MV-4-11 (cell line): ENCODE data around the gene ALOXE3.

ENCODE experiments used
- DNase-seq: peaks from one replicate; lab custom pipeline; 2025; lab: John Stamatoyannopoulos, UW

Gene ALOXE3

GRCh38 chr17:8141741-8142140, 23.4 kb upstream of the ALOXE3 start:
- DNase-seq: no peak

GRCh38 chr17:8141045-8141444, 22.7 kb upstream of the ALOXE3 start:
- DNase-seq: no peak

DNA sequence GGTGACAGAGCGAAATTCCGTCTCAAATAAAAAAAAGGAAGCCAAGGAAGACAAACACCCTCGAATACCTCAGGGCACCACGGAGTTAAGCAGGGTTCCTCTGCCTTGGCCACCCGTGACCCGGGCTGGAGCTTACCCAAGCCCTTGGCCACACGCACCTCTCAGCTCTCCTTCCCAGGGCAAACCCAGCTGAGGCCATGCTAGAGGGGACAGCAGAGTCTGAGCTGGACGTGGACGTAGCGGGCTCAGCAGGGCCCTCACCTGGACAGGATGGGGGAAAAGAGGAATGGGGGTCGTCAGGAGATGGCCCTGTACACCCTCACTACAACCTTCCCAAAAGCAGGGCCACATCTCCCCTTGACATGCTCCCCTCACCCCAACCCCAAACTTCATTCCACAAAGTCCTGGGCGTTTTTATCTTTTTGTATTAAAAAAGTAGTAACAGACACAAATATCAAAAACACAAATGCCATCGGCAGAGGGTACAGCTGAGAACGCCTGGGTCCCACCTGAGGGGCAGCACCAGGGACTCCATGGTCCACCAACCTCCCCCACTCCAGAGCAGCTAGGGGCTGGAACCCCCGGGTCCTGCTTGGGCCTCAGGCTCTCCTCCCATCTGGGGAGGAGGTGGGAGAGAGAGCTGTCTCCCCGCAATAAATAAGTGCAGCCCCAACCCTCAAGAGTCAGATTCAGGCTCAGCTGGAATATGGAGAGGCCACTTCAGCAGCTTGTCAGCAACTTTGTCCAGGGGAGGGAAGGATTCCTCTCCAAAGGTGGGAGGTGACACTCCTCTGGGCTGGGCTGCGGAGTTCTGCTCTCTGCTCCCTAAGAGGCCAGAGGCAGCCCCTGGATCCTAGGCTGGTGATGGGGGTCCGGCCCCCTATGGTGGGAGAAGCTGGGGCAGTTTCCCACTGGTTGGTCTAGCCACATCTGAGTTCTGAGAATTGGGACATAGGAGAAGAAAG, 22.0 kb upstream of the ALOXE3 start:
- DNase-seq: no peak

DNA sequence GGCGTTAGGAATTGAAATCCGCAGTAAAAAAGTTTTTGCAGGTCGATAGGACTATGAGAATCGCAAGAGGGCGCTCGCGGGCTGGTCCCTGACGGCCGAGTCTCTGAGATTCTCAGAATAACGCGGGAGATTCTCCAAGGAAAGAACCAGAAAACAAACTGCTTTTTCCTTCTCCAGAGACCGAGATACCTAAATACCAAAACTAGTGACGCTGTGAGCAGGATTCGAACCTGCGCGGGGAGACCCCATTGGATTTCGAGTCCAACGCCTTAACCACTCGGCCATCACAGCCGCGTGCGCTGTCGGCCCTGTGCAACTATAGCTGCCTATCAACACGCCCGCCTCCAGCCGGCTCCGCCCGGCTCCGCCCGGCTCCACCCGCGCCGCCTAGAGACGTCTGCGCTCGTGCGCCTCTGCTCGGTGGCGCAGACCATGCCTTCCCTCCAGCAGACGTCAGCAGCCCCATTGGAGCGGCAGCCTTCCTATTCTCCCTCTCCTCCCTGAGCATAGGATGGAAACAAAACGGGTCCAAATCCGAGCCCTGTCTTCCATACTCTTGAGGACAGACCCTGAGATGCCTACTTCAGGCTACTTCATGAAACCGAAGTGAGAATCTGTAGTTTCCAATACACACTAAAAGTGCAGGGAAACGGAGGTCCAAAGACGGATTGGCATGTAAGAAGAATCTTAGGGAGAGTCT, 20.5 kb upstream of the ALOXE3 start:
- peak; percentile 98 for DNase-seq

- DNase-seq: no peak
These were observed 20.0 kb upstream of the ALOXE3 start for GRCh38 chr17:8138374-8138671.

- DNase-seq: no peak
These were observed 19.5 kb upstream of the ALOXE3 start for GRCh38 chr17:8137645-8138373.

DNA sequence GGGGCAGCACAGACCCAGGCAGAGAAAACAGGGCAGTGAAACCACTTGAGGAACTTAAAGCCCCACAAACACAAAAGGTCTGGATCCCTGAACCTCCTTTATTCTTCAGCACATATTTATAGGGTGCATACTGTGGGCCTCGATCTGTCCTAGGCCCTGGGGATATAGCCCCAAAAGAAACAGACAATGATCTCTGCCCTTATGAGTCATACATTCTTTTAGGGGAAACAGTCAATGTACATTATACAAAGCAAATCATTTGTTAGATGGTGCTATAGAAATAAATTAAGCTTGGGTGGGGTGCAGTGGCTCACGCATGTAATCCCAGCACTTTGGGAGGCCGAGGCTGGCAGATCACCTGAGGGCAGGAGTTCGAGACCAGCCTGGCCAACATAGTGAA, 15.6 kb upstream of the ALOXE3 start:
- no peak for DNase-seq

GRCh38 chr17:8133399-8133798, 15.1 kb upstream of the ALOXE3 start:
- DNase-seq: no peak

DNA sequence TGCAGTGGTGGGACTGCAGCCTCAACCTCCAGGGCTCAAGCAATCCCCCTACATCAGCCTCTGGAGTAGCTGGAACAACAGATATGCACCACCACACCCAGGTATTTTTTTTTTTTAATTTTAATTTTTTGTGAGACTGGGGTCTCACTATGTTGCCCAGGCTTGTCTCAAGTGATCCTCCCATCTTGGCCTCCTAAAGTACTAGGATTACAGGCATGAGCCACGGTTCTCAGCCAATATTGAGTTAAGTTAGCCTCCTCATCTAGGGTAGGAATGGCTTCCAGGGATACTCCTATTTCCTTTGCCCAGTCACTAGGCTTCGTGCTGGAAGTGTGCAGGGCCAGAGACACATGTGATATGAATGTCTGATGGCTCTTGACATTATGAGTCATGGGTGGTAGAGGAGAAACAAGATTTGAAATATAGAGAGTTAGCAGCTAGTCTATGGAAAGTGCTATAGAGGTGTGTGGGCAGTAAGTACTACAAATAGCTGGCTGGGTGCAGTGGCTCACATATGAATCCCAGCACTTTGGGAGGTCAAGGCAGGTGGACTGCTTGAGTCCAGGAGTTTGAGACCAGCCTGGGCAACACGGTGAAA, 13.6 kb upstream of the ALOXE3 start:
- DNase-seq: no peak

GRCh38 chr17:8128125-8128784, 9.9 kb upstream of the ALOXE3 start:
- DNase-seq: no peak

DNA sequence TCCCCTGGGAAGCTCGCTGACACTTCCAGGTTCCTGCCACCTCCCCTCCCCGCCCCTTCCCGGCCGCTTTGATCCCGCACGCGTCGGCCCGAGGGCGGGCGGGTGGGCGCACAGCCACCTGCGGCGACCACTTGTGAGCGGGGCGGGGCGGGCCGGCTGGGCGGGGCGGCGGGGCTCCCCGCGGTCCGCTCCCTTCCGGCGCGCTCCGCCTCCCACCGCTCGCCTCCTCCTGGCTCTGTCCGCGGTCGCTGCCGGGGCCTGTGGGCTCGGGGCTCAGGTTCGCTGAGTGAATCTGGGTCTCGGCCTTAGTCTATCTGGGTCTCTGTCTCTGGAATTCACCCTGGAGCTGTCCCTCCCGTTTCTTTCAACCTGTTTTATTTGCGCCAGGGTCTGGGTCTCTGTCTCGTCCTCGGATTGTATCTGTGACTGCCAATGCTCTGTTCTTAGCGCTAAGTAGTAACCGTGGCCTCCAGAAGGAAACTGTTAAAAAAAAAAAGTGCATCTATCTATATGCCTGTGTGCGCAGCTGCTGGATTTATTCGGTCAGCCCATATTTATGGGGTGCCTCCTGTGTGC, 8.3 kb upstream of the ALOXE3 start:
- no peak for DNase-seq

DNA sequence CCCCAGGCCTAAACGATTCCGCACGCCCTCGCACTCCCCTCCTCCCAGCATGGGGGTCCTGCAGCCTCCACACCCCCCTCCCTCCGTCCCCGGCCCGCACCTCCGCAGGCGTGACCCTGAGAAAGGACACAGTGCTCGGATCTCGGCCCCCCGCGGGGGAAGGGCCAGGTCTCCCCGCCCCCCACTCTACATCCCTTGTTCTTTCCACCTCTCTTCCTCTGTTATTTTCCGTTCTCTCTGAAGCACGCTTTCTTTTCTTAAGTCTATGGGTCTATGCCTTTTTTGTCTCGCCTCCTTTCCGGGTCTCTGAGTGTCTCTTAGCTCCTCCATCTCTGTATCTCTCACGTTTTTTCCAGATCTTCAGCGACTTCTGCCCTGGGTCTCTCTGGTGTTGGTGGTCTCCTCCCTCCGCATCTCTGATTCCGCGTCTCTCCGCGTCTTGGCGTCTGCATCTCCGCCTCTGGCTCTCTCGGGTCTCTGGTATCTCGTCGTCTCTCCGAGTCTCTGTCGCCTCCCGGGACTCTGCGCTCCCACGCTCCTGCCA, 7.7 kb upstream of the ALOXE3 start:
- no peak for DNase-seq

DNA sequence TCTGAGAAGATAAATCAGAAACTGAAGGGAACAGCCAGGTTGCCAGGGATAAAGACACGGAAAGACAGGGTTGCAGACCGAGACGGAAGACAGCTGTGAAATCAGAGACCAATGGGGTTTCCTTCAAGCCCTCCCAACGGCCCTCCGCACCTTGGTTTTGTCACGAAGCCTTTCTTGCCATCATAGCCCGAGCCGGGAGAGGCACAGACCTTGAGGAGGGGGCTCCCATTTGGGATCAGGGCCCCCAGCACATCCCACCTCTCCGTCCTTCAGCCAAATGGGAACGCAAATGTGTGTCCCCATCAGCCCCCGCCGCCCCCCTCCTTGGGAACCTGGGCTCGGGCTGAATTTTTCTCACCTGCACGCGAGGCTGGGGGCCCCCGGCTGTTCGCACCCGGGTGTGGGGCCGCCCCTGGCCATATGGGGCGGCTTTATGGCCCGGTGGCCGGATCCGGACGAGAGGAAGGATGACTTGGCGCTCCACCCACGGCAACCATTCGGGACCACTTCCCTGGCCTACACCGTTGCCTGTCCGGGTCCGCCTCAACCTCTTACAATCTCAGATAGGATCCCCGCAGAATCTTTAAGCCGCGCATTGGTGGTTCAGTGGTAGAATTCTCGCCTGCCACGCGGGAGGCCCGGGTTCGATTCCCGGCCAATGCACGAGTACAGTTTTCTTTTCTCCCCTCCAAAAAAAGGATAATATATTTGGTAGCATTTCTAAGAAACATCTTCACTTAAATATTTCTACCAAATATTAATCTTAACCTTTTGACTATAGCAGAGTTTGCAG, 7.0 kb upstream of the ALOXE3 start:
- DNase-seq: peak; percentile 67

- DNase-seq: no peak
These were observed 6.2 kb upstream of the ALOXE3 start for GRCh38 chr17:8124350-8125153.

DNA sequence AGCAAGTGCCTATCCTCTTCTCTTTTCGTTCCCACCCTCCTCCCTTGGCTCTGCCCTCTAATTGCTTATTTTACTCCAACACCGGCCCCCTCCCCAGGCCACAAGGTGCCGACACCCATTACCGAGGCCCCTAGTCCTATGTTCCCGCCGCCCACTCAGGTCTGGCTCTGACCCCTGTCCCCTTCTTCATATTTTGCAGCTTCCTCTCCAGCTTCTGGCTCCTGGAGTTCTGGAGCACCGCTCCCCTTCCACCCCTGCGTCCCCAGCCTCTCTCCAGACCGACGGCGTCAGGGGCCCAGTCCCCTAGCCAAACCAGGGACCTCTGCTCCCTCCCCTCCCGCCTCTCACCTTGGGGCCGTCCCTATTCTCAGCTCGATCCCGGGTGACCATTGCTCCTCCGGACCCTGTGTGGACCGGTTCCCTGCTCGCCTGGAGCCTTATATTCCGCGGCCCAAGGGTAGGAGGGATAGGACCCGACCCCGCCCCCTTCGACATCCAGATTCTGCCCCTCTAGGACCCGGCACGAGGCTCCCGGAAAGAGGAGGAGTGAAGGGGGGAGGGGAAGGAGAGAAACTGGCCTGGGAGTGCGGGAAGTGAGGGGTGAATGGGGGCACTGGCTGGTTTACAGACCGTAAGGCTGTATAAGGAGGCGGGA, 5.5 kb upstream of the ALOXE3 start, which contains the start of gene HES7:
Gene HES7, minus strand, starts transcription at position 412 of the 655 bp plus-strand sequence. Its CDS starts 22 bp downstream, at position 390.
- DNase-seq: no peak

DNA sequence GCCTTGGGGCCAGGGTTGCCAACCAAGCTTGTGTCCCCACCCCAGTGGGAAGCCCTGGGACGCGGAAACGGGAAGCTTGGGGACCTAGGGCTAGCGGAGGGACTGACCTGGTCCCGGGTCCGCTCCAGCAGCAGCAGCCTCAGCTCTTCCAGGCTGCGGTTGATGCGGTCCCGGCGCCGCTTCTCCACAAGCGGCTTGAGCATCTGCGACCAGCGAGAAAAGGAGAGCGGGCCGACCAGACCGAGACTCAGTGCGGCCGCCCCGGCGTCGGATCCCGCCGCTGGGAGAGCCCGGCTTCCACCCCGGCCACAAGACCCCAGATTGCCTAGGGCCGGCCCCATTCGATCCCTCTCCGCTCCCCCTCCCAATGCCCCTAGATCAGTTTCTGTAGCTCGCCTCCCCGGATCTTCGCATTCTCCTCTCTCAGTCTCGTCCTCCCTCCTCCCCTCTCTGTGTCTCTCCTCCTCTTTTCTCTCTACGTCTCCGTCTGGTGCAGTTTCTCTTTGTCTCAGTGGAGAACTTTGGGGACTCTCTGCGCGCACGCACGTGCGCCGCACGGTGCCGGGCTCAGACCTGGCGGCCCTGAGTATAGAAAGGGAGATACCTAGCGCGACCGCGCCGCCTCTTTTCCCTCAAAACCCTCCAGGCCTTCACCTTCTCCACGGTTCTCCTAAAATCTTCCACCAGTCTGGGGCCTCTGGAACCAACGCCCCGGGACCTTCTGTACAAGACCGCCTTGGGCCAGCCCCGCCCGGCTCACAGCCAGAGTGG, 4.8 kb upstream of the ALOXE3 start:
- no peak for DNase-seq

GRCh38 chr17:8122422-8122923, 4.2 kb upstream of the ALOXE3 start:
- no peak for DNase-seq
